Measurements from ENCODE around the gene MEDAG.
"Not testable (repeated sequence)": the region's sequence is repeated elsewhere in the genome, so short reads cannot be mapped to it uniquely, and the experiment has no call there.

The MEDAG gene

GRCh38 chr13:30910676-30911075 is 4.6 kb downstream of the MEDAG start:
- no peak for DNase-seq

- no peak for DNase-seq
Observed at GRCh38 chr13:30915691-30916541, 9.8 kb downstream of the MEDAG start.

DNA sequence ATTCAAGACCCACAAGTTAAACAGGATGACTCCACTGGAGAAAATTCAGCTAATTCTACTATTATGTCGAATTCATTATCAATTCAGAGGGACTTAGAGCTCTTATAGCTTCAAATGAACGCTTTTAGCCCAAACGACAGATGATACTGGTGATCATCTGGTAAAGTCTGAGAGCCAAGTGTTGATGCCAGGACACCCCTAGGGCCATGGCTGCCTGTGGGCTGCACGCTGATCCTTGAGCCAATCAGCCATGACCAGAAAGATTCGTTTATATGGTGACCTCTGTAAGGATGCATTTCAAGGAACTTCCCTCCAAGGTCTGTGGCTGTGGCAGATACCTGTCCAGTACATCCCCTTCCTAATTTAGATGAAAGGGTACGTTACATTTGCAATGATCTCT is 10.9 kb downstream of the MEDAG start:
- DNase-seq = no peak

DNA sequence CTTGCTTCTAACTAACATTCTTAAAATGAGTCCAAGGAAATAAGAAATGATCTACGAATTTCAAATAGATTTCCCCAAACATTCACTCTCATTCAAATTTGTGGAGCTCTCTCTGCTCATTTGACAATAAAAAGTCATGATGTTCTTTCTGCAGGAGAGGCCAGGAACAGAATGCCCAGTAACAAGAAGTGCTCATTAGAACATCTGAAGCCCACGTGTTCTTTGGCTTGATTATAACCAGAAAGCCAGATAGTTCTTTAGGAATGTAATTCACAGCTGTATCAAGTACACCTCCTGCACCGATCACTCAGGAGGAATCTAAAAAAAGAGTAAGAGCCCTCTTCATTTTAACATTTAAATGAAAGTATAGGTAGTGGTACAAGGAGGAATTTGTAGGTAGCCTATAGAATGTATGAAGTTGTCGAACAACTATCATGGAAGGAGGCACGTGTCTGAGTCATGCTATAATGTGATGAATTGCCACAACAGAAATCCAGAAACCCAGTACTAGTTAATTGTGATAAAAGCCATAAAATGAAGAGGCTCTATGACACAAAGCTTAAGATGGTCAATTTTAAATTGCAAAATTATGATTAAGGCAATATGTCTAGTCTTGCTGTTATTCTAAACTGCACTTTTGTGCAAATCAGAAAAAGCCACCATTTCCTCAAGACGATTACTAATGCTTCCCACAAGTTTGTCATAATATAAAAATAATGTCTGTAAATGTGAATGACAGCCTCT is 12.8 kb downstream of the MEDAG start:
- DNase-seq = no peak

GRCh38 chr13:30920162-30920909 is 14.3 kb downstream of the MEDAG start:
- DNase-seq = no peak

DNA sequence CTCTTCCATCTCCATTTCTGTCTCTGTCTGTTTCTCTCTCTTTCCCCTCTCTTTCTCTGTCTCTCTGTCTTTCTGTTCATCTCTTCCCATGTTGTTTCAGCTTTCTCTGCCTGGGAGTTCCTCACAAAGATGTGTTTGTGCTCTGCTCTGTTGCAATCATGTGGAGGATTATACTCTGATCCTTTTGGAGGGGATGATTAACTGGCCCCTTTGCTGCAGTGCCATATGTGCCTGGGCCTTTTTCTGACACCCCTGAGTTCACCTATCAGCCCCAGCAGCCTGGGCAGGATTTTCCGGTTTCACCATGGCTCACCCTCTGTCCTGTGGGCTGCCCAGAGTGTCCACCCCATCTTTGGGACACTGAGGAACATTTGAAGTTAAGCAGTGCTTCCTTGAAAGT is 17.3 kb downstream of the MEDAG start:
- DNase-seq = no peak

DNA sequence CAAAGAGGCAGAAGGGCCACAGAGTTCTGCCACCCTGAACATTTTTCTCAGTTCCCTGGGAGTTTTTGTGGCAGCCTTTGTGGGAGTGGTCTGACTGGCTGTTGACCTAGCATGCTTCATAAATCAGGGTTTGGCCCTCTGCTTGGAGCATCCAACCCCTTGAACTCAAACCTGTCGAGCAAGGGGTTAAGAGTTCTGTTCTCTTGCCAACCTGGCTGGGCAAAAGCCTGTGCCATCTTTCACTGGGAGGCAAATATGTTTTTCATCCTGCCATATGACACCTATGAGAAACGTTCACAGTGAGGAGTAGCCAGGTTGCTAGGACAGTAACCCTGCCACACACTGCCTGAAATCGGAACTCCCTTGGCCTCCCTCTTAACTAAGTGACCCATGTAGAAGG is 18.6 kb downstream of the MEDAG start:
- DNase-seq = no peak

GRCh38 chr13:30925429-30925828 is 19.4 kb downstream of the MEDAG start:
- DNase-seq = no peak

GRCh38 chr13:30926781-30927180 is 20.7 kb downstream of the MEDAG start:
- no peak for DNase-seq

DNA sequence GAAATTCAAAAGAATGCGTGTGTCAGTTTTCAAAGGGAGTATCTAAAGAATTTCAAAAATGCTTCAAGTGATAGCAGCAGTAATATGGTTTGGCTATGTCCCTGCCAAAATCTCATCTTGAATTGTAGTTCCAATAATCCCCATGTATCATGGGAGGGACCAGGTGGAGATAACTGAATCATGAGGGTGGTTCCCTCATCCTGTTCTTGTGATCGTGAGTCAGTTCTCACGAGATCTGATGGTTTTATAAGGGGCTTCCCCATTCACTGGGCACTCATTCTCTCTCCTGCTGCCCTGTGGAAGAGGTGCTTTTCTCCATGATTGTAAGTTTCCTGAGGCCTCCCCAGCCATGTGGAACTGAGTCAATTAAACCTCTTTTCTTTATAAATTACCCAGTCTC is 21.1 kb downstream of the MEDAG start:
- not testable (repeated sequence) for DNase-seq

DNA sequence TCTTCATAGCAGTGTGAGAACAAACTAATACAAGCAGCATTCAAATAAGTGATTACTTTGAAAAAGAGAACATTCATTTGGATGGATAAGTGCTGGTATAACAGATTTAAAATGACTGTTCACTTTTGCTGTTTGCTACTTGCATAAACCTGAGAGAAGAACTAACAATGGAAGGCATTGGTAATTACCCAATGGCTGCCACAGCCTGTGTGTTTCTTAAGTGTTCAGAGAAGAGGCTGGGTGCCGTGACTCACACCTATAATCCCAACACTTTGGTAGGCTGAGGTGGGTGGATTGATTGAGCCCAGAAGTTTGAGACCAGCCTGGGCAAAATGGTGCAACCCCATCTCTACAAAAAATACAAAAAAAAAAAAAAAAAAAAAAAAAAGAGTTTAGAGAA is 21.5 kb downstream of the MEDAG start:
- no peak for DNase-seq

DNA sequence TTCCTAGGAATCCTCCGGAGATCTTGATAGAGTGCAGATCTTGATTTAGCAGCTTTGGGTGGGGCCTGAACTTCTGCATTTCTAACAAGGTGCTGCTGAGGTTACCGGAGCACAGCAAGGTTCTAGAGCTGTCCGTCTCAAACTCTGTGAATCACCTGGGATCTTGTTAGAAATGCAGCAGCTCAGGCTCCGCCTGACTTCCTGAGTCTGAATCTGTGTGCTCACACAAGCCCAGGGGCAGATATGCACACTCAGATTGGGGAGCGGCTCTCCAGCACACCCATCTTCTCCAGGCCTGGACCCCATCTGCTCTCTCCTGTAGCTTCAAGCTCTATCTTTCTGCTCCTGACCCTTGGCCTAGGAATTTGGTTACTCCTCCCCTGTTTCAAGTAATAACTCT is 22.9 kb downstream of the MEDAG start:
- no peak for DNase-seq

- no peak for DNase-seq
Observed at GRCh38 chr13:30932481-30933353, 26.6 kb downstream of the MEDAG start, which contains the start of gene TEX26. Gene TEX26, plus strand, starts transcription at chr13:30932656. Its CDS starts 60 bp downstream, at chr13:30932716.

DNA sequence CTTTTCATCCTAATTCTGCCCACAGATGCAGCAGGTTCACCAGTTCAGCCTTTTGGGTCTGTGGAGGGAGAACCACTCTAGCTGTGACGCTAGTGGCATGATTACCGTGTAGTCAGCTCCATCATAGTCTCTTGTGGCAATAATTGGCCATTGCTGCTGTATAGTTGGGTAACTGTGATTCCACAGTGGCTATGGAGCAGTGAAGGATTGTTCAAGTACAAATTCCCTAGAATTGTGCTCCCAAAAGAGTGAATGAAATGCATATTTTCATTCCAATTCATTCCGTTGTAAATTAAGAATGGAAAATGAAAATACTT is 27.2 kb downstream of the MEDAG start:
- no peak for DNase-seq

DNA sequence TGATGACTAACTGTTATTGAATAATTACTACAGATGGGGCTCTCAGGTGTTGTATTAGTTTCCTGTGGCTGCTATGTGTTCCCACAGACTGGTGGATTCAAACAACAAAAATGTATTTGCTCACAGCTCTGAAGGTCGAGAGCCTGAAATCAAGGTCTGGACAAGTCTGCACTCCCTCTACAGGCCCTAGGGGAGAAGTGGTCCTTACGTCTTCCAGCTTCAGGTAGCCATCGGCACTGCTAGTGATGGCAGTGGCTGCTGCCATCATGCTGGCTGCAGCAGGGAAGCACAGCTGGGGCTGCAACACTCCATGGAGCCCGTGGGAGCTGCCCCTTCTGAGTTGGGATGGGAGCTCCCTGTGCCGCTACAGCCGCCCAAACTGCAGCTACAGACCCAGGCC is 28.3 kb downstream of the MEDAG start:
- DNase-seq = peak in 1 of 2 experiments; percentile 27

GRCh38 chr13:30934803-30935202 is 28.7 kb downstream of the MEDAG start:
- no peak for DNase-seq

DNA sequence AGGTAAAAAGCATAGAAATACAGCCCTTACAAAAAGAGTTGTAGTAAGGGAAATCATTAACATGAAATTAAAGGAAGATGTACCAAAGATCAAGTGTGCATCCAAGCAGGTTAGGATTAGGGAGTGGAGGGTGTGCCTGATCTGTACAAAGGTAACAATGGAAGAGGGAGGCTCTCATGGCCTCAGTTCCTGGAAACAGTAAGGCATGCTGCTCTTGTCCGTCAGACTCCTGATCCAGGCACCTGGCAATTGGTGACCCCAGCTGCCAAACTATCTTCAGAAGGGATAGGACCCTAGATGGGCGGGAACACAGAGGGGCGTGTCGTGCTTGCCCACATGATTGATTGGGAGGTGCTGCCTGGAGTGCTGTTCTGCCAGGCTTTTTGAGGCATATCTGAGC is 30.9 kb downstream of the MEDAG start:
- DNase-seq = no peak

GRCh38 chr13:30943881-30944280 is 37.8 kb downstream of the MEDAG start:
- DNase-seq = no peak

GRCh38 chr13:30957258-30957943 is 51.3 kb downstream of the MEDAG start:
- no peak for DNase-seq

DNA sequence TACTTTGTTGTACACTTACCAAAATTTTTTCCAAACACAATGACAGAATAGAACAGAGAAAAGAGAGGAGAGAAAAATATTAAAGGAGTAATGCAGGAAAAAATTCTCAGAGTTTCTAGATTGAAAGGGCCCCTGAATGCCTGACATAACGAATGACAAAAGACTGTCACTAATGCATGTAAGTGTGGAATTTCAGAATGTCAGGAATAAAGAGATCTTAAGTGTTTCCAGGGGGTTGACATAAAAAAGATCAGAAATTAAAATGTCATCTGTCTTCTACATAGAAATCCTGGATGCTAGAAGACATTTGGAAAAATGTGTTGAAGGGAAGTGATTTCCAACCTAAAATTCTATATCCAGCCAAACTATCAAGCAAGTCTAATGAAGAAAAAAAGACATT is 53.6 kb downstream of the MEDAG start:
- no peak for DNase-seq

DNA sequence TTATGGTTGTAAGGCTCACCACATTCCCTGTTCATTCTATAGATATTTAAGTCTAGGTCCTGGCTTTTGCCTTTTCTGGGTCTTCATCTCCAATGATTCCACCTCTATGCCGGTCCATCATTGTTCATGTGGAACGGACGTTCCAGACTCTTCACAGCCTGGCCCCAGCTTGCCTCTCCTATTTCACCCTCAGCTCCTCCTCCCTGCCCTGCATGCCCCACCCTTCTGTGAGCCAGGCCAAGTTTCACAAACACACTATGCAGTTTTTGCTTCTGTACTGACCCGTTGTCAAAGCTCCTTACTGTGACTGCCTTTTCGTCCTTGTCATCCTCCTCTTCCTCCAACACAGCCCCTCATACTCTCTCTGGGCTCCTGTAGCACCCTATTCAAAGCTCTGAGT is 57.7 kb downstream of the MEDAG start:
- peak in 1 of 2 experiments; percentile 48 for DNase-seq

- DNase-seq = peak in 1 of 2 experiments; percentile 74
Observed at GRCh38 chr13:30965380-30965779, 59.3 kb downstream of the MEDAG start.

Data from NCI-H526 (cell line).